HG02588 (cell line): ENCODE data around the gene ZDHHC20.
A peak's percentile ranks its signal among the peaks of the same experiment; 100 is the strongest.

ENCODE experiments used
- ATAC-seq: cut with Tn5 transposase; IDR thresholded peaks from one replicate; pipeline ENCODE4 v1.9.1; 2021; ENCODE audit warnings: mild to moderate bottlenecking, moderate library complexity; ENCODE audit not compliant: unreplicated experiment

The ZDHHC20 gene

DNA sequence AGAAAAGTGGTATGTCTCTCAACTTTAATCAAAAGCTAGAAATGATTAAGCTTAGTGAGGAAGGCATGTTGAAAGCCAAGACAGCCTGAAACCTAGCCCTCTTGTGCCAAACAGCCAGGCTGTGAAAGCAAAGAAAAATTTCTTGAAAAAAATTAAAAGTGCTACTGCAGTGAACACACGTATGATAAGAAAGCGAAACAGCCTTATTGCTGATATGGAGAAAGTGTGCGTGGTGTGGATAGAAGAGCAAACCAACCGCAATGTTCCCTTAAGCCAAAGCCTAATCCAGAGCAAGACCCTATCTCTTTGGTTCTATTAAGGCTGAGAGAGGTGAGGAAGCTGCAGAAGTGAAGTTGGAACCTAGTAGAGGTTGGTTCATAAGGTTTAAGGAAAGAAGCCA lies 96.4 kb downstream of the ZDHHC20 start:
- ATAC-seq = no peak

GRCh38 chr13:21361706-21362105 lies 97.4 kb downstream of the ZDHHC20 start:
- no peak for ATAC-seq

DNA sequence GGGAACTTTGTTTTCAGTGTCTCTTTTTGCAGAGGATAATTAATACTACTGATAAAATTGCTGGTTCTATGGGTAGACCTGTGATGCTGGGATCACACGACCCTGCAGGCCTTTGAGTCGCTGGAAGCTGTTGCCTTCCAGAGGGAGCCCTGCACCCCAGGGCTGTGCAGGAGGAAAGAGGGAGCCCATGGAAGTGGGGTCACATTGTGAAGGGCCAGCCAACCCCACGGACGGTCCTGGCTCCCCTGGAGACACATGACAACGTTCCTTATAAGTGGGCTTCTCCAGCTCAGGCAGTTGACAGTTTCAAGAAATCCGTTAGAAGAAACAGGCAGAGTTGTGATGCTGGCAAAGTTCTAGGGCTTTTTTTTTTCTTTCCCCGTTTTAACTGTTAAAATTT lies 98.0 kb downstream of the ZDHHC20 start:
- no peak for ATAC-seq

- no peak for ATAC-seq
Observed at GRCh38 chr13:21360463-21360862, 98.6 kb downstream of the ZDHHC20 start.

- no peak for ATAC-seq
Observed at GRCh38 chr13:21359855-21360254, 99.2 kb downstream of the ZDHHC20 start.

- no peak for ATAC-seq
Observed at GRCh38 chr13:21355304-21355703, 103.8 kb downstream of the ZDHHC20 start.

DNA sequence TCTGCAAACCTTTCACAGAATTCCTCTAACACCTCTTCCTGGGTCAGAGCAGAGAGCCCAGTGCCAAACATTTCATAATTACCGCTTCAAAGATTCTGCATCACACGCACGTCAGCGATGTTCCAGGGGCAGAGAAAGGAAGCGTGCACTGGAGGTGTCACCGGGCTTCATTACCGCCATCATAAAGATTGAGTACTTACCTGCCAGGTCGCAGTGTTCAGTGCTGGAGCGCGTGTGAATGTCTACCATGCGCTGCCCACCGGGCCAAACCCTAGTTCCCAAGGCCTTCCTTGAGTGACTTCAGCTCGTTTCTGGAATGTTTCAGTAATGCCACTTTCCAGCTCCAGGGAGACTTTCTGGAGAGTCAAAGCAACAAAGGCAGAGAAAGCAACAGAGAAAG lies 104.4 kb downstream of the ZDHHC20 start:
- ATAC-seq = no peak

DNA sequence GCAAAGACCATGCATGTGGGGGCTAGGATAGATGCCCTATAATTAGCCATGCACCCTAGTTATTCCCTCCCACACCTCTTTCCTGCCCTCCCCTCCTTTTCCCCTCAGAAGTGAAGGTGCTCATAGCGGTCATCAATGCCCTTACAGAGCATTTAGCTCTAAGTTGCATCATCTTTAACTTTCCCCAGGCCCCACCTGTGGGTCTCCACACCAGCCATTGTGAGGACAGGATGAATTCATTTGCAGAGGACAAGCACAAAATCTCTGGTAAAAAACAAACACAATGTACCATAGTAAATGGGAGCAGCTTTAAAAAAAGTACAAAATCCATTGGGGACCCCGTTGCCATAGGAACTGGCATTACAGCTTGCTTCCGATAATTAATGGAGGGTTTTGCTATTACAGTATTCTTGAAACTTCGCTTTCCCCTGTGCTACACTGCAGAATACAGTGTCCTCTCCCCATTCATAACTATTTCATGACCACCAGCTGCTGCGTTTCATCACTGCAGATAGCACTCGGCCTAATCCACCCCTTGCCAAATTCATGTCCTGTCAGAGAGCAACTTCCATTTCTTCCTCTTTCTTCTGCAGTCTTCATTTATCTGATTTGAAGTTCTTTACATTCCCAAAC lies 110.5 kb downstream of the ZDHHC20 start:
- no peak for ATAC-seq

- no peak for ATAC-seq
Observed at GRCh38 chr13:21347753-21348318, 111.3 kb downstream of the ZDHHC20 start.

- peak; percentile 48 for ATAC-seq
Observed at GRCh38 chr13:21344662-21345176, 114.4 kb downstream of the ZDHHC20 start.

GRCh38 chr13:21343659-21344058 lies 115.4 kb downstream of the ZDHHC20 start:
- ATAC-seq = no peak

GRCh38 chr13:21342699-21343442 lies 116.2 kb downstream of the ZDHHC20 start:
- ATAC-seq = no peak

DNA sequence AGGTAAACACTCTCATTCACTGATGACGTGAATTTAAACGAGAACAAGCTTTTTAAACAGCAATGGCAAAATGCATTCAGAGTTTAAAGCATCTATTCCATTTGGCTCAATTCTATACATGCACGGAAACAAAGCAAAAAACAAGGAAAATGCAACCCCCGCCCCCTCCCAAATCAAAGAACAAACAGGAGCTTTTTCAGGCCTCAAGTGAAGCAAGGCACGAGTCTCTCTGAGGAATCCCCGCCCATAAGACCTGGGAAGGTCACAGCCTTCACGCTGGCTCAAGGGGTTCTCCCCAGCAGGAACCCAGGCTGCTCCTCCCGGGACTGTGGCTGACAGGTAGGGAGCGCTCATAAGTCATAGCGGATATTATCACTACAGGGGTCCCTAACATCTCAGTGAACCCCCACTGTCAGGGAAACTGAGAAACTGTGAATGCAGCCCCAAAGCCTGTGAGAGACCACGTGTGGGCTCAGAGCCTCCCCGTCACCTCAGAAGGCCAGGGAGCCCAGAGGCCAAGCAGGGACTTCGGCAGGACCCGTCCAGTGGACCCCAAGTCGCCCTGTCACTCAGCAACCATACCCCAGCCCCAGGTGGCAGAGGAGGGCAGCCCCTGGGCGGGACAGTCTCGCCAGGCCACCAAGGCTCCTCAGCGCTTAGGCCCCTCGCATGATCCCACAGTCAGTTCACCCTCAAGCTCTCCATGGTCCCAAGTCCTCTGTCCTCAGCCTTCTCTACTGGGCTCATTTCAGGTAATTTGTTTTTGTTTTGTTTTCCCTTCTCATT lies 117.3 kb downstream of the ZDHHC20 start:
- ATAC-seq = no peak

- no peak for ATAC-seq
Observed at GRCh38 chr13:21338639-21339278, 120.3 kb downstream of the ZDHHC20 start.

GRCh38 chr13:21338156-21338555 lies 120.9 kb downstream of the ZDHHC20 start:
- ATAC-seq = no peak

GRCh38 chr13:21336609-21337349 lies 122.3 kb downstream of the ZDHHC20 start:
- no peak for ATAC-seq

- no peak for ATAC-seq
Observed at GRCh38 chr13:21333186-21333585, 125.9 kb downstream of the ZDHHC20 start.

DNA sequence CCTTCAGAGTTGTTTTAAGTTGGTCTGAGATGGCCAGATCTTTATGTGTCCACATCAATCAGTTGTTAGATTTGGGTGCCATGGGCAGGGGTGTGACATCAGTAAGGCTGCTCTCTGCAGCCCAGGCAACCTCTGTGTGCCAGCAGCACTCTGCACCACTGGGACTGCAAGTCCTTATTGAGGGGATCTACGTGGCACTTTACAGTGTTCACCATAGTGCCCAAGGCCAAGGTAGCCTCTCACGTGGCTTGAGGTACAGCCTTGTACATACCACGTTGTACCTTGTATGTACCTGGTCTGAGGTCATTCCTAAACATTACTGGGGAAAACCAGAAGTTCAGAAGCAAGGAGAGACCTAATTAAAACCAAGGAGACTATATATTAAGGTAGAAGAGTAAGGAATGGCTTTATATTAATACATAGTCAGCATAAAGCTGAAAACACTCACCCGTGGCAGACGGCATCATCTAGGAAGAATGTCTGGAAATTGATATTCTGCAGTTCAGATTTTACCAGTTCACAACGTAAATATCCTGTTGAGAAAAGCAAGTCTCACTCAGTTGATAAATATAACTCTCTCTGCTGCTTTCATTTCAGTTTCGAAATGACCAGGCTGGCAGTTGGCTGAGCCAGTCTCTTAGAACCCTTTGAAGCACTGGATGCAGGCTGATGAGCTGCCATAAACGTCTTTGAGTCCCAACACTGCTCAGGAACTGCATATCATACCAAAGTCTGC lies 128.8 kb downstream of the ZDHHC20 start:
- peak; percentile 80 for ATAC-seq

GRCh38 chr13:21328836-21329477 lies 130.1 kb downstream of the ZDHHC20 start:
- no peak for ATAC-seq
